ENCODE measurements around the gene NAAA.
"Not testable (repeated sequence)": the region's sequence is repeated elsewhere in the genome, so short reads cannot be mapped to it uniquely, and the experiment has no call there.

Gene NAAA

GRCh38 chr4:75916091-75916661, 24.6 kb downstream of the NAAA start:
- no peak for DNase-seq

- DNase-seq = no peak
Measured at GRCh38 chr4:75912968-75913367, 27.8 kb downstream of the NAAA start.

- not testable (repeated sequence) for DNase-seq
Measured at GRCh38 chr4:75910831-75911230, 30.0 kb downstream of the NAAA start.

- DNase-seq = no peak
Measured at GRCh38 chr4:75909405-75909804, 31.4 kb downstream of the NAAA start.

- DNase-seq = no peak
Measured at GRCh38 chr4:75908555-75908954, 32.3 kb downstream of the NAAA start.

GRCh38 chr4:75907966-75908365, 32.8 kb downstream of the NAAA start:
- DNase-seq = no peak

- DNase-seq = no peak
Measured at GRCh38 chr4:75904076-75904475, 36.7 kb downstream of the NAAA start.

GRCh38 chr4:75902352-75902751, 38.5 kb downstream of the NAAA start, which contains the start of gene PPEF2:
Gene PPEF2, minus strand, starts transcription at chr4:75902452. Its CDS starts 6,127 bp downstream, at chr4:75896325.
- DNase-seq = no peak

- no peak for DNase-seq
Measured at GRCh38 chr4:75898536-75898935, 42.3 kb downstream of the NAAA start.

GRCh38 chr4:75895744-75896314, 45.0 kb downstream of the NAAA start:
- DNase-seq = peak; percentile 28

- no peak for DNase-seq
Measured at GRCh38 chr4:75892508-75892907, 48.3 kb downstream of the NAAA start.

- DNase-seq = no peak
Measured at GRCh38 chr4:75891611-75892010, 49.2 kb downstream of the NAAA start.

GRCh38 chr4:75889537-75890199, 51.1 kb downstream of the NAAA start:
- no peak for DNase-seq

GRCh38 chr4:75886104-75886503, 54.7 kb downstream of the NAAA start:
- DNase-seq = no peak

- DNase-seq = no peak
Measured at GRCh38 chr4:75881476-75881875, 59.3 kb downstream of the NAAA start.

GRCh38 chr4:75880278-75880677, 60.5 kb downstream of the NAAA start:
- no peak for DNase-seq

- DNase-seq = no peak
Measured at GRCh38 chr4:75878246-75878756, 62.5 kb downstream of the NAAA start.

- DNase-seq = no peak
Measured at GRCh38 chr4:75876218-75876617, 64.6 kb downstream of the NAAA start.

- DNase-seq = no peak
Measured at GRCh38 chr4:75869100-75869499, 71.7 kb downstream of the NAAA start.

- no peak for DNase-seq
Measured at GRCh38 chr4:75867130-75867529, 73.7 kb downstream of the NAAA start.

Measured in SHP77 treated with DMSO at 0.1 percent for 48 hours (cell line).